ENCODE results near the gene ZNF775. TPM values are rescaled to one million over a fixed set of nuclear protein-coding genes. Genes with fewer than 3 reads are reported as not detected.
A peak's percentile ranks its signal among the peaks of the same experiment; 100 is the strongest.

ZNF775 gene
- total and polyA plus RNA-seq, 2 of the 13 experiments (the other 11 are each of a cell fraction or from before 2014, with no cell fraction given), result 3.1 to 3.2 TPM

DNA sequence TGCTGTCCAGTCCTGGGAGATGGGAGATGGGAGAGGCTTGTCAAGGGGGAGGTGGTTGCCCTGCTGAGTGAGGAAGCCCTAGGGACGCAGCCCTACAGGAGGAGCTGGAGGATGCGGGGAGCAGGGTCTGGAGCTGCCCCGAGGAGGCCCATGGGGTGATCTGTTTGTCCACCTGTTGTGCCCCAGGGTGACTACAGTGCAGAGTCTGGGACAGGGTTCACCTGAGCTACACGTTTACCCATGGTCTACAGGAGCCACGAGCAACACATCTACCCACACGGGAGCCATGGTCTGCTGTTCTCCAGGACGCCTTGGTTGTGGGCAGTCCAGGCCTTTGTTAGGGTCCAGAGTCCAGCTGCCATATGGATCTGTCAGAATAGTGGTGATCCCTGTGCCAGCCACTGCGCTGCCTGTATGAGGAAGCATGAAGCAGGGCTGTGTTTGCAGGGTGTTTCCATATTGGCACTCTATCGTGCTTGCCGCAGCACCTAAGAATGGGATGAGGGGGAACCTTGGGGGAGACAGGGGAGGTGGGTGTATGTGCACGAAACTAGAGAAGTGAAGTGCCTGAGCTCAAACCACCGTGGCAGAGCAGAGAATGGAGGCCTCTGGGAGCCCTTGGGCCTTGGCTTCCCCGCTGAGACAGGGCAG is 23.7 kb downstream of the ZNF775 start (continued):
- TF ChIP-seq MED1 (CRISPR knock-in tag; IDR thresholded peaks at IDR 0.05), result 0 out of 2 replicates have a peak, but pooled peaks have one; percentile 41
- peak; percentile 19; the same call in 1 of the 2 replicates for TF ChIP-seq POLR2AphosphoS5 (IDR thresholded peaks at IDR 0.05; ENCODE audit: low read depth, low read length)
- peak; percentile 54 for TF ChIP-seq GATAD2A (CRISPR knock-in tag; IDR thresholded peaks at IDR 0.05)
- 0 out of 2 replicates have a peak, but pooled peaks have one; percentile 5 for TF ChIP-seq TBX3 (IDR thresholded peaks at IDR 0.05; ENCODE audit: borderline replicate concordance)
- TF ChIP-seq SAP130 (CRISPR knock-in tag; IDR thresholded peaks at IDR 0.05; ENCODE audit: low read depth), result peak; percentile 69
- 0 out of 2 replicates have a peak, but pooled peaks have one; percentile 42 for TF ChIP-seq ZNF292 (CRISPR knock-in tag; IDR thresholded peaks at IDR 0.05; ENCODE audit: borderline replicate concordance, low read depth)
- TF ChIP-seq CHD4 (IDR thresholded peaks at IDR 0.05; ENCODE audit: borderline replicate concordance, low read length), result peak; percentile 32; the same call in 1 of the 2 replicates
- TF ChIP-seq, protein P1, sequence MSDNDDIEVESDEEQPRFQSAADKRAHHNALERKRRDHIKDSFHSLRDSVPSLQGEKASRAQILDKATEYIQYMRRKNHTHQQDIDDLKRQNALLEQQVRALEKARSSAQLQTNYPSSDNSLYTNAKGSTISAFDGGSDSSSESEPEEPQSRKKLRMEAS (IDR thresholded peaks at IDR 0.05), result 0 out of 2 replicates have a peak, but pooled peaks have one; percentile 57
- TF ChIP-seq ZNF597 (CRISPR knock-in tag; IDR thresholded peaks at IDR 0.05), result no peak
- no peak for TF ChIP-seq ZNF558 (CRISPR knock-in tag; IDR thresholded peaks at IDR 0.05; ENCODE audit: borderline replicate concordance)
- TF ChIP-seq CBX5 (CRISPR knock-in tag; IDR thresholded peaks at IDR 0.05; ENCODE audit: borderline replicate concordance), result 0 out of 2 replicates have a peak, but pooled peaks have one; percentile 58
- TF ChIP-seq CENPT (CRISPR knock-in tag; IDR thresholded peaks at IDR 0.05; ENCODE audit: low read depth), result no peak
- TF ChIP-seq GLI4 (CRISPR knock-in tag; IDR thresholded peaks at IDR 0.05; ENCODE audit: borderline replicate concordance), result 0 out of 2 replicates have a peak, but pooled peaks have one; percentile 64
- TF ChIP-seq GZF1 (CRISPR knock-in tag; IDR thresholded peaks at IDR 0.05), result peak; percentile 83; the same call in 1 of the 2 replicates
- TF ChIP-seq, protein P2, sequence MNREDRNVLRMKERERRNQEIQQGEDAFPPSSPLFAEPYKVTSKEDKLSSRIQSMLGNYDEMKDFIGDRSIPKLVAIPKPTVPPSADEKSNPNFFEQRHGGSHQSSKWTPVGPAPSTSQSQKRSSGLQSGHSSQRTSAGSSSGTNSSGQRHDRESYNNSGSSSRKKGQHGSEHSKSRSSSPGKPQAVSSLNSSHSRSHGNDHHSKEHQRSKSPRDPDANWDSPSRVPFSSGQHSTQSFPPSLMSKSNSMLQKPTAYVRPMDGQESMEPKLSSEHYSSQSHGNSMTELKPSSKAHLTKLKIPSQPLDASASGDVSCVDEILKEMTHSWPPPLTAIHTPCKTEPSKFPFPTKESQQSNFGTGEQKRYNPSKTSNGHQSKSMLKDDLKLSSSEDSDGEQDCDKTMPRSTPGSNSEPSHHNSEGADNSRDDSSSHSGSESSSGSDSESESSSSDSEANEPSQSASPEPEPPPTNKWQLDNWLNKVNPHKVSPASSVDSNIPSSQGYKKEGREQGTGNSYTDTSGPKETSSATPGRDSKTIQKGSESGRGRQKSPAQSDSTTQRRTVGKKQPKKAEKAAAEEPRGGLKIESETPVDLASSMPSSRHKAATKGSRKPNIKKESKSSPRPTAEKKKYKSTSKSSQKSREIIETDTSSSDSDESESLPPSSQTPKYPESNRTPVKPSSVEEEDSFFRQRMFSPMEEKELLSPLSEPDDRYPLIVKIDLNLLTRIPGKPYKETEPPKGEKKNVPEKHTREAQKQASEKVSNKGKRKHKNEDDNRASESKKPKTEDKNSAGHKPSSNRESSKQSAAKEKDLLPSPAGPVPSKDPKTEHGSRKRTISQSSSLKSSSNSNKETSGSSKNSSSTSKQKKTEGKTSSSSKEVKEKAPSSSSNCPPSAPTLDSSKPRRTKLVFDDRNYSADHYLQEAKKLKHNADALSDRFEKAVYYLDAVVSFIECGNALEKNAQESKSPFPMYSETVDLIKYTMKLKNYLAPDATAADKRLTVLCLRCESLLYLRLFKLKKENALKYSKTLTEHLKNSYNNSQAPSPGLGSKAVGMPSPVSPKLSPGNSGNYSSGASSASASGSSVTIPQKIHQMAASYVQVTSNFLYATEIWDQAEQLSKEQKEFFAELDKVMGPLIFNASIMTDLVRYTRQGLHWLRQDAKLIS (CRISPR knock-in tag; IDR thresholded peaks at IDR 0.05), result no peak
- no peak for TF ChIP-seq ZNF30 (CRISPR knock-in tag; IDR thresholded peaks at IDR 0.05)
- TF ChIP-seq HNRNPK (IDR thresholded peaks at IDR 0.05; ENCODE audit: low read depth, low read length, poor library complexity, severe bottlenecking), result no peak
- TF ChIP-seq YY1 (IDR thresholded peaks at IDR 0.05; ENCODE audit: insufficient read depth, insufficient replicate concordance, low read depth, low read length), result peak; percentile 59
- TF ChIP-seq TAF1 (CRISPR knock-in tag; IDR thresholded peaks at IDR 0.05), result peak; percentile 14; the same call in 1 of the 2 replicates
